Smooth muscle cell of trachea (primary cell): ENCODE results near the gene APOL4. TPM values are rescaled to one million over a fixed set of nuclear protein-coding genes. Genes with fewer than 3 reads are reported as not detected.

ENCODE experiments used
- total RNA-seq: library from RNA; depleted of rRNA; stranded (reverse); fragments of >200 nt; gene quantifications from 2 replicates; pipeline ENCODE4 v1.2.1, GENCODE V29; 2014

The APOL4 gene
- 1.3 and 3.9 TPM in 2 replicates for total RNA-seq

GRCh38 chr22:36201630-36202319, at the start of gene APOL4:
Gene APOL4 (minus strand): TSS chr22:36201809. CDS start chr22:36201734, 75 bp downstream.

GRCh38 chr22:36239401-36240171, 38.0 kb upstream of the APOL4 start, which contains the start of gene APOL2:
Gene APOL2 (minus strand): TSS chr22:36239527. CDS start chr22:36233162, 6,365 bp downstream.

GRCh38 chr22:36160499-36160942, 41.1 kb downstream of the APOL4 start, which contains the start of gene APOL3:
Gene APOL3 (minus strand): TSS chr22:36160755. CDS start chr22:36149055, 11,700 bp downstream.

Other genes with a start within 250 kb of the APOL4 start
- gene RBFOX2, start 173.0 kb downstream of the APOL4 start, total RNA-seq: 218 and 231 TPM in 2 replicates
- gene APOL3, start 41.1 kb downstream of the APOL4 start, total RNA-seq: 25.2 and 45.2 TPM in 2 replicates
- gene APOL2, start 37.7 kb upstream of the APOL4 start, total RNA-seq: 45.4 and 59.2 TPM in 2 replicates
- gene APOL1, start 51.3 kb upstream of the APOL4 start, total RNA-seq: 33.2 and 57.9 TPM in 2 replicates
- 342 and 487 TPM in 2 replicates for gene MYH9, start 186.2 kb upstream of the APOL4 start, total RNA-seq